Body of pancreas (tissue), 4 donors: ENCODE data around the gene WDFY3.

ENCODE experiments used
- POLR2A ChIP-seq, 3 donors: fragments of 450-650 bp; IDR thresholded peaks; one replicate each; pipeline ENCODE4 v1.6.1; 2016; ENCODE audit warnings: antibody characterized with exemption in 3 of 3, mild to moderate bottlenecking in 2 of 3
- TF ChIP-seq, protein P1 (sequence below), 7 experiments: fragments of 450-650 bp in 4 of 7; fragments of 200-600 bp in 3 of 7; sonication (generic) in 3 of 7; IDR thresholded peaks; one replicate each; pipeline ENCODE4 v1.5.1; 2016 to 2019; ENCODE audit warnings: antibody characterized with exemption in 7 of 7

DNA sequence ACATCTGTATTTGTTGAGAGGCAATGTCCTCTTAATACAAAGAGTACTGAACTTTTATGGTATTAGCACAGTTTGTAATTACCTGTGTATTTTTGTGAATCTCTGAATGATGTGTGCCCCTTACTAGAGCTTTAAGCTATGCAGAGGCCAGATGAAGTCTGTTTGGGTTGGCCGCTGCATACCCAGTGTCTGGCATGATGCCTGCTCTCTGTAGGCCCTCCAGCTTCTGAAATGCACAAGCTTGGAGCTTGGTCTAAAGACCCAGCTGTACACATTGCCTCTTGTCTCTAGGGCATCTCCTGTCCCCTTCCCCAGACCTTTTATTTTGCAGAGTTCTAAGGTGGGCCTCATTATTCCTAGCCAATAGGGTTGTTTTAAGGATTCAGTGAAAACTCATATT is 315.0 kb downstream of the WDFY3 start:
- TF ChIP-seq, protein P1, sequence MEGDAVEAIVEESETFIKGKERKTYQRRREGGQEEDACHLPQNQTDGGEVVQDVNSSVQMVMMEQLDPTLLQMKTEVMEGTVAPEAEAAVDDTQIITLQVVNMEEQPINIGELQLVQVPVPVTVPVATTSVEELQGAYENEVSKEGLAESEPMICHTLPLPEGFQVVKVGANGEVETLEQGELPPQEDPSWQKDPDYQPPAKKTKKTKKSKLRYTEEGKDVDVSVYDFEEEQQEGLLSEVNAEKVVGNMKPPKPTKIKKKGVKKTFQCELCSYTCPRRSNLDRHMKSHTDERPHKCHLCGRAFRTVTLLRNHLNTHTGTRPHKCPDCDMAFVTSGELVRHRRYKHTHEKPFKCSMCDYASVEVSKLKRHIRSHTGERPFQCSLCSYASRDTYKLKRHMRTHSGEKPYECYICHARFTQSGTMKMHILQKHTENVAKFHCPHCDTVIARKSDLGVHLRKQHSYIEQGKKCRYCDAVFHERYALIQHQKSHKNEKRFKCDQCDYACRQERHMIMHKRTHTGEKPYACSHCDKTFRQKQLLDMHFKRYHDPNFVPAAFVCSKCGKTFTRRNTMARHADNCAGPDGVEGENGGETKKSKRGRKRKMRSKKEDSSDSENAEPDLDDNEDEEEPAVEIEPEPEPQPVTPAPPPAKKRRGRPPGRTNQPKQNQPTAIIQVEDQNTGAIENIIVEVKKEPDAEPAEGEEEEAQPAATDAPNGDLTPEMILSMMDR (IDR thresholded peaks at IDR 0.05), result no peak
- TF ChIP-seq POLR2A (IDR thresholded peaks at IDR 0.05), result no peak
